Loucy (cell line): ENCODE measurements around the gene CDK1.

ENCODE experiments used
- H2AFZ ChIP-seq: fragments of 200-600 bp; sonication (generic); 2 replicates; pipeline ENCODE4 v1.6.0; 2016; ENCODE audit warnings: antibody characterized with exemption, mild to moderate bottlenecking, low read length, moderate library complexity
- H3F3A ChIP-seq: fragments of 200-600 bp; 2 replicates; pipeline ENCODE4 v1.6.0; 2016; ENCODE audit warnings: antibody characterized with exemption, low read depth, mild to moderate bottlenecking
- H3K27me3 ChIP-seq: fragments of 200-600 bp; sonication (generic); 2 replicates; pipeline ENCODE4 v1.6.1; 2014; ENCODE audit warnings: low read length, mild to moderate bottlenecking; ENCODE audit not compliant: insufficient read depth, poor library complexity, severe bottlenecking
- H3K36me3 ChIP-seq: fragments of 200-600 bp; sonication (generic); 2 replicates; pipeline ENCODE4 v1.6.1; 2016; ENCODE audit warnings: low read length; ENCODE audit not compliant: insufficient read depth
- H3K4me1 ChIP-seq: fragments of 200-600 bp; sonication (generic); 2 replicates; pipeline ENCODE4 v1.5.1; 2014; ENCODE audit warnings: low read length, mild to moderate bottlenecking; ENCODE audit not compliant: insufficient read depth, poor library complexity, severe bottlenecking
- H3K4me2 ChIP-seq: fragments of 200-600 bp; sonication (generic); 2 replicates; pipeline ENCODE4 v1.6.0; 2014; ENCODE audit warnings: antibody characterized with exemption, low read length, low read depth, mild to moderate bottlenecking; ENCODE audit not compliant: poor library complexity, severe bottlenecking
- H3K4me3 ChIP-seq: fragments of 200-600 bp; sonication (generic); 2 replicates; pipeline ENCODE4 v1.5.1; 2014; ENCODE audit warnings: low read length, mild to moderate bottlenecking, mixed read lengths; ENCODE audit not compliant: poor library complexity, severe bottlenecking
- H3K79me2 ChIP-seq: fragments of 200-600 bp; sonication (generic); 2 replicates; pipeline ENCODE4 v1.6.1; 2014; ENCODE audit warnings: low read length; ENCODE audit not compliant: insufficient read depth
- H3K9ac ChIP-seq: fragments of 200-600 bp; sonication (generic); 2 replicates; pipeline ENCODE4 v1.6.0; 2014; ENCODE audit warnings: mild to moderate bottlenecking, low read depth, low read length, moderate library complexity; ENCODE audit not compliant: poor library complexity, severe bottlenecking
- H3K9me2 ChIP-seq: fragments of 200-600 bp; sonication (generic); replicated peaks from 2 replicates; pipeline ENCODE4 v1.6.1; 2016; ENCODE audit warnings: low read depth, low read length, mixed read lengths
- H3K9me3 ChIP-seq: fragments of 200-600 bp; sonication (generic); 2 replicates; pipeline ENCODE4 v1.6.1; 2014; ENCODE audit warnings: mild to moderate bottlenecking, antibody characterized with exemption, low read length, low read depth; ENCODE audit not compliant: insufficient read depth
- H4K20me1 ChIP-seq: fragments of 200-600 bp; sonication (generic); 2 replicates; pipeline ENCODE4 v1.6.0; 2014; ENCODE audit warnings: antibody characterized with exemption, low read length, mild to moderate bottlenecking; ENCODE audit not compliant: insufficient read depth, poor library complexity, severe bottlenecking
- EZH2phosphoT487 ChIP-seq: fragments of 200-600 bp; IDR thresholded peaks from 2 replicates; pipeline ENCODE4 v1.6.1; 2018; ENCODE audit warnings: antibody characterized with exemption, mild to moderate bottlenecking, moderate library complexity, borderline replicate concordance
- TF ChIP-seq, protein P1 (sequence below): fragments of 200-600 bp; sonication (generic); conservative IDR thresholded peaks from 2 replicates; pipeline ENCODE4 v1.5.1; 2014; ENCODE audit warnings: mild to moderate bottlenecking, antibody characterized with exemption, low read length

CDK1 gene

GRCh38 chr10:60807499-60807898 lies 29.2 kb downstream of the CDK1 start:
- Histone ChIP-seq H3K9me3 (no peaks in the 10 kb centered on the region), H3F3A (no peaks in the 10 kb centered on the region), H3K9me2 (no peaks in the 10 kb centered on the region), H3K79me2 (no peaks in the 10 kb centered on the region), H2AFZ (no peak overlapping the region), H4K20me1 (no peaks in the 10 kb centered on the region), H3K9ac (no peak overlapping the region), H3K27me3 (no peaks in the 10 kb centered on the region), H3K36me3 (no peaks in the 10 kb centered on the region), H3K4me3 (no peak overlapping the region), H3K4me1 (no peaks in the 10 kb centered on the region), H3K4me2 (no peak overlapping the region)
- no peak for TF ChIP-seq EZH2phosphoT487
- TF ChIP-seq, protein P1, sequence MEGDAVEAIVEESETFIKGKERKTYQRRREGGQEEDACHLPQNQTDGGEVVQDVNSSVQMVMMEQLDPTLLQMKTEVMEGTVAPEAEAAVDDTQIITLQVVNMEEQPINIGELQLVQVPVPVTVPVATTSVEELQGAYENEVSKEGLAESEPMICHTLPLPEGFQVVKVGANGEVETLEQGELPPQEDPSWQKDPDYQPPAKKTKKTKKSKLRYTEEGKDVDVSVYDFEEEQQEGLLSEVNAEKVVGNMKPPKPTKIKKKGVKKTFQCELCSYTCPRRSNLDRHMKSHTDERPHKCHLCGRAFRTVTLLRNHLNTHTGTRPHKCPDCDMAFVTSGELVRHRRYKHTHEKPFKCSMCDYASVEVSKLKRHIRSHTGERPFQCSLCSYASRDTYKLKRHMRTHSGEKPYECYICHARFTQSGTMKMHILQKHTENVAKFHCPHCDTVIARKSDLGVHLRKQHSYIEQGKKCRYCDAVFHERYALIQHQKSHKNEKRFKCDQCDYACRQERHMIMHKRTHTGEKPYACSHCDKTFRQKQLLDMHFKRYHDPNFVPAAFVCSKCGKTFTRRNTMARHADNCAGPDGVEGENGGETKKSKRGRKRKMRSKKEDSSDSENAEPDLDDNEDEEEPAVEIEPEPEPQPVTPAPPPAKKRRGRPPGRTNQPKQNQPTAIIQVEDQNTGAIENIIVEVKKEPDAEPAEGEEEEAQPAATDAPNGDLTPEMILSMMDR, result no peak

GRCh38 chr10:60808036-60808435 lies 29.8 kb downstream of the CDK1 start:
- Histone ChIP-seq H3K36me3 (no peaks in the 10 kb centered on the region), H3K27me3 (no peaks in the 10 kb centered on the region), H3F3A (no peaks in the 10 kb centered on the region), H3K4me3 (no peak overlapping the region), H4K20me1 (no peaks in the 10 kb centered on the region), H3K9me2 (no peaks in the 10 kb centered on the region), H3K4me2 (no peak overlapping the region), H3K4me1 (no peaks in the 10 kb centered on the region), H3K79me2 (no peaks in the 10 kb centered on the region), H2AFZ (no peak overlapping the region), H3K9ac (no peak overlapping the region), H3K9me3 (no peaks in the 10 kb centered on the region)
- TF ChIP-seq, protein P1, result no peak
- no peak for TF ChIP-seq EZH2phosphoT487

DNA sequence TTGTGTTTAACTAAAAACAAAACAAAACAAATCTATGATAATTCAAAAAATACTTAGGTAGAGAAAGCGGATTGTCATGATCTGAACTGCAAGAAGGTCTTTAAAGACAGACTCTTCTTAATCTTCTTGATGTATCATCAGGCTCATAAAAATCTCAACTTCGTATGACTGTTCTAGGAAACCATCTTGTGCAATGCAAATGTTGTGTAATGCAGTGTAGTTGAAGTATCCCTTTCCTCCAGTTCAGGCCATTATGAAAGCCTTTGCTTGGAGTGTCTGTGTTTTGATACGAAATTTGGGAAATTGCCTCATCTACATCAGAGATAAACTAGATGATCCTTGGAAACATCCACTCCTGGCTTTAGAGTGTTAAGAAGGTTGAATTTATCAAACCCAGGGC lies 30.9 kb downstream of the CDK1 start:
- Histone ChIP-seq H3K9me3 (no peaks in the 10 kb centered on the region), H3K27me3 (no peaks in the 10 kb centered on the region), H3K4me3 (no peak overlapping the region), H2AFZ (no peak overlapping the region), H3K79me2 (no peaks in the 10 kb centered on the region), H3F3A (no peaks in the 10 kb centered on the region), H3K9me2 (no peaks in the 10 kb centered on the region), H3K9ac (no peak overlapping the region), H3K4me2 (no peak overlapping the region), H4K20me1 (no peaks in the 10 kb centered on the region), H3K4me1 (no peaks in the 10 kb centered on the region), H3K36me3 (no peaks in the 10 kb centered on the region)
- TF ChIP-seq, protein P1, result no peak
- no peak for TF ChIP-seq EZH2phosphoT487
